H1 (cell line): ENCODE results near the gene CDH19.

Source experiments
- FOSL1 ChIP-seq: IDR thresholded peaks from 2 replicates; pipeline ENCODE4 v1.6.1; 2011; ENCODE audit warnings: mild to moderate bottlenecking, low read depth, low read length, moderate library complexity; ENCODE audit not compliant: insufficient read depth
- MAFK ChIP-seq: IDR thresholded peaks from 2 replicates; pipeline ENCODE4 v1.6.1; 2012; ENCODE audit warnings: low read depth, mild to moderate bottlenecking, improper control_type of control experiment, low read length
- POLR2A ChIP-seq, 2 experiments: IDR thresholded peaks; 1 replicate in 1 of 2; 2 replicates in 1 of 2; pipeline ENCODE4 v1.6.1; 2011; ENCODE audit warnings: low read depth in 2 of 2, low read length in 2 of 2, mild to moderate bottlenecking in 2 of 2; ENCODE audit errors: control extremely low read depth in 1 of 2
- TF ChIP-seq, protein P1 (sequence below): IDR thresholded peaks from 2 replicates; pipeline ENCODE4 v1.6.1; 2012; ENCODE audit warnings: low read length, inconsistent platforms
- TF ChIP-seq, protein P2 (sequence below), 3 experiments: IDR thresholded peaks; 1 replicate in 2 of 3; 2 replicates in 1 of 3; pipeline versions ENCODE4 v1.5.1 to v1.6.1; 2011; ENCODE audit warnings: low read length in 3 of 3, mild to moderate bottlenecking in 3 of 3, inconsistent platforms in 2 of 3, low read depth in 1 of 3, moderate library complexity in 1 of 3; ENCODE audit not compliant: insufficient read depth in 1 of 3; ENCODE audit errors: control extremely low read depth in 1 of 3

DNA sequence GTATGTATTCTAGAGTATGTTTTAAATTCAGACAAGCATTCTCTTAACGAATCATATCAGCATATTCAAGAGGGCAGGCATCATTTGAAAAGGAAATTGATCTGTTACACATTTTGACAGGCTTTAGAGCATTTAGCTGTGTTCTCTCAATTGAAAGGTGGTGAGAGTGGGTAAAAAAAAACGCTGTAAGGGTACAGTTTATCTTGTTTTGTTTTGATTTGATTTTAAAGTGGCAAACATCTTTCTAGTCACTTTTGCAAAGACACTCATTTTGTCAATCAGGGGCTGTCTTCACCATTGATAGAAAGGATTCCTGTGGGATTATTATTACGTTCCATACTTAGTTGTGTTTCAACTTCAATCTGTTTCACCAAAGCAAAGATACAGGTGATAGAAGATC is 2.2 kb downstream of the CDH19 start:
- no peak for TF ChIP-seq MAFK
- TF ChIP-seq POLR2A (IDR thresholded peaks at IDR 0.05; ENCODE audit: control extremely low read depth in 1 of 2, low read depth in 2 of 2, low read length in 2 of 2) = no peak
- TF ChIP-seq, protein P1, sequence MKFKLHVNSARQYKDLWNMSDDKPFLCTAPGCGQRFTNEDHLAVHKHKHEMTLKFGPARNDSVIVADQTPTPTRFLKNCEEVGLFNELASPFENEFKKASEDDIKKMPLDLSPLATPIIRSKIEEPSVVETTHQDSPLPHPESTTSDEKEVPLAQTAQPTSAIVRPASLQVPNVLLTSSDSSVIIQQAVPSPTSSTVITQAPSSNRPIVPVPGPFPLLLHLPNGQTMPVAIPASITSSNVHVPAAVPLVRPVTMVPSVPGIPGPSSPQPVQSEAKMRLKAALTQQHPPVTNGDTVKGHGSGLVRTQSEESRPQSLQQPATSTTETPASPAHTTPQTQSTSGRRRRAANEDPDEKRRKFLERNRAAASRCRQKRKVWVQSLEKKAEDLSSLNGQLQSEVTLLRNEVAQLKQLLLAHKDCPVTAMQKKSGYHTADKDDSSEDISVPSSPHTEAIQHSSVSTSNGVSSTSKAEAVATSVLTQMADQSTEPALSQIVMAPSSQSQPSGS = no peak
- TF ChIP-seq, protein P2, sequence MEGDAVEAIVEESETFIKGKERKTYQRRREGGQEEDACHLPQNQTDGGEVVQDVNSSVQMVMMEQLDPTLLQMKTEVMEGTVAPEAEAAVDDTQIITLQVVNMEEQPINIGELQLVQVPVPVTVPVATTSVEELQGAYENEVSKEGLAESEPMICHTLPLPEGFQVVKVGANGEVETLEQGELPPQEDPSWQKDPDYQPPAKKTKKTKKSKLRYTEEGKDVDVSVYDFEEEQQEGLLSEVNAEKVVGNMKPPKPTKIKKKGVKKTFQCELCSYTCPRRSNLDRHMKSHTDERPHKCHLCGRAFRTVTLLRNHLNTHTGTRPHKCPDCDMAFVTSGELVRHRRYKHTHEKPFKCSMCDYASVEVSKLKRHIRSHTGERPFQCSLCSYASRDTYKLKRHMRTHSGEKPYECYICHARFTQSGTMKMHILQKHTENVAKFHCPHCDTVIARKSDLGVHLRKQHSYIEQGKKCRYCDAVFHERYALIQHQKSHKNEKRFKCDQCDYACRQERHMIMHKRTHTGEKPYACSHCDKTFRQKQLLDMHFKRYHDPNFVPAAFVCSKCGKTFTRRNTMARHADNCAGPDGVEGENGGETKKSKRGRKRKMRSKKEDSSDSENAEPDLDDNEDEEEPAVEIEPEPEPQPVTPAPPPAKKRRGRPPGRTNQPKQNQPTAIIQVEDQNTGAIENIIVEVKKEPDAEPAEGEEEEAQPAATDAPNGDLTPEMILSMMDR (IDR thresholded peaks at IDR 0.05; ENCODE audit: control extremely low read depth in 1 of 3, insufficient read depth in 1 of 3, low read depth in 1 of 3, low read length in 3 of 3) = no peak
- TF ChIP-seq FOSL1 = no peak
